ENCODE measurements around the gene SRSF6. TPM values are rescaled to one million over a fixed set of nuclear protein-coding genes. Genes with fewer than 3 reads are reported as not detected.
"Not testable (repeated sequence)": the region's sequence is repeated elsewhere in the genome, so short reads cannot be mapped to it uniquely, and the experiment has no call there.

Gene SRSF6
- total RNA-seq: 100 to 1,000 TPM; 166 to 172 TPM

- Mint-ChIP-seq H3K27me3 (peaks cover 10% of the 10 kb centered on the region), H3K4me3 (peak within 1 kb of the TSS; percentile 78), H3K27ac (peak within 1 kb of the TSS; percentile 96), H3K9me3 (no peaks in the 10 kb centered on the region), H3K4me1 (peaks cover 39% of the 10 kb centered on the region), H3K36me3 (ENCODE audit: low read depth) (peaks cover 34% of the 10 kb centered on the region)
- POLR2A ChIA-PET: interaction anchor here (0.5 to 1.1 kb wide), 6 partner anchors 8 to 1060 kb away, joined by 3 to 7 read pairs (median 4); no protein-coding TSS in a partner anchor
- DNase-seq: peak; percentile 92
- CTCF ChIA-PET: interaction anchor here (0.6 to 1.4 kb wide), 3 partner anchors 9 to 733 kb away, joined by 3 to 5 read pairs (median 3); no protein-coding TSS in a partner anchor
Observed at GRCh38 chr20:43457640-43458421, at the start of gene SRSF6. TSS of gene SRSF6 (plus strand) at chr20:43457896. CDS start at chr20:43458034, 138 bp downstream.

GRCh38 chr20:43408848-43409576, 48.7 kb upstream of the SRSF6 start:
- no peaks in the 10 kb centered on the region for H3K36me3 Mint-ChIP-seq (ENCODE audit: low read depth)
- ChIA-PET POLR2A (no interaction called here), CTCF (interaction anchor here (0.6 to 1.0 kb wide), 2 partner anchors 1662 to 1801 kb away, joined by 3 read pairs; no protein-coding TSS in a partner anchor)
- peaks cover 26% of the 10 kb centered on the region for H3K27me3 Mint-ChIP-seq
- peaks cover 2% of the 10 kb centered on the region for H3K9me3 Mint-ChIP-seq
- H3K27ac Mint-ChIP-seq: no peak overlapping the region
- DNase-seq: peak; percentile 12
- no peak overlapping the region for H3K4me3 Mint-ChIP-seq
- H3K4me1 Mint-ChIP-seq: no peaks in the 10 kb centered on the region

GRCh38 chr20:43409577-43409913, 48.2 kb upstream of the SRSF6 start:
- CTCF ChIA-PET: interaction anchor here (0.6 to 1.0 kb wide), 2 partner anchors 1662 to 1801 kb away, joined by 3 read pairs; no protein-coding TSS in a partner anchor
- Mint-ChIP-seq H3K4me1 (no peaks in the 10 kb centered on the region), H3K4me3 (no peak overlapping the region), H3K36me3 (ENCODE audit: low read depth) (no peaks in the 10 kb centered on the region), H3K27ac (no peak overlapping the region), H3K27me3 (peaks cover 26% of the 10 kb centered on the region), H3K9me3 (peaks cover 2% of the 10 kb centered on the region)
- POLR2A ChIA-PET: no interaction called here
- DNase-seq: no peak

- peaks cover 5% of the 10 kb centered on the region for H3K27me3 Mint-ChIP-seq
- CTCF ChIA-PET: no interaction called here
Observed at GRCh38 chr20:43415661-43416430, 41.9 kb upstream of the SRSF6 start.

GRCh38 chr20:43416591-43417228, 41.0 kb upstream of the SRSF6 start:
- CTCF ChIA-PET: no interaction called here
- H3K36me3 Mint-ChIP-seq (ENCODE audit: low read depth): no peaks in the 10 kb centered on the region

More at GRCh38 chr20:43415661-43416430, 41.9 kb upstream of the SRSF6 start:
- POLR2A ChIA-PET: no interaction called here
- Mint-ChIP-seq H3K4me1 (no peaks in the 10 kb centered on the region), H3K4me3 (no peak overlapping the region), H3K9me3 (peaks cover 16% of the 10 kb centered on the region), H3K27ac (no peak overlapping the region), H3K36me3 (ENCODE audit: low read depth) (no peaks in the 10 kb centered on the region)
- DNase-seq: no peak

GRCh38 chr20:43420192-43420591, 37.5 kb upstream of the SRSF6 start:
- CTCF ChIA-PET: no interaction called here
- H3K4me1 Mint-ChIP-seq: no peaks in the 10 kb centered on the region
- no peak overlapping the region for H3K27ac Mint-ChIP-seq
- DNase-seq: no peak
- H3K36me3 Mint-ChIP-seq (ENCODE audit: low read depth): no peaks in the 10 kb centered on the region
- H3K9me3 Mint-ChIP-seq: peaks cover 19% of the 10 kb centered on the region
- peaks cover 5% of the 10 kb centered on the region for H3K27me3 Mint-ChIP-seq
- no peak overlapping the region for H3K4me3 Mint-ChIP-seq
- POLR2A ChIA-PET: no interaction called here

More at GRCh38 chr20:43416591-43417228, 41.0 kb upstream of the SRSF6 start:
- Mint-ChIP-seq H3K9me3 (peaks cover 19% of the 10 kb centered on the region), H3K27ac (no peak overlapping the region), H3K27me3 (peaks cover 4% of the 10 kb centered on the region), H3K4me1 (no peaks in the 10 kb centered on the region), H3K4me3 (no peak overlapping the region)
- no peak for DNase-seq
- POLR2A ChIA-PET: no interaction called here

GRCh38 chr20:43420913-43421312, 36.8 kb upstream of the SRSF6 start:
- H3K27me3 Mint-ChIP-seq; H3K27ac Mint-ChIP-seq; CTCF ChIA-PET; DNase-seq; POLR2A ChIA-PET; H3K4me1 Mint-ChIP-seq; H3K36me3 Mint-ChIP-seq (ENCODE audit: low read depth); H3K4me3 Mint-ChIP-seq: not testable (repeated sequence)
- peaks cover 19% of the 10 kb centered on the region for H3K9me3 Mint-ChIP-seq

GRCh38 chr20:43426172-43426571, 31.5 kb upstream of the SRSF6 start:
- peaks cover 5% of the 10 kb centered on the region for H3K27me3 Mint-ChIP-seq
- CTCF ChIA-PET: no interaction called here
- no peaks in the 10 kb centered on the region for H3K36me3 Mint-ChIP-seq (ENCODE audit: low read depth)

GRCh38 chr20:43430265-43431133, 27.2 kb upstream of the SRSF6 start:
- Mint-ChIP-seq H3K4me1 (no peaks in the 10 kb centered on the region), H3K4me3 (no peak overlapping the region), H3K27me3 (peaks cover 2% of the 10 kb centered on the region), H3K36me3 (ENCODE audit: low read depth) (no peaks in the 10 kb centered on the region), H3K9me3 (no peaks in the 10 kb centered on the region), H3K27ac (no peak overlapping the region)
- ChIA-PET POLR2A (no interaction called here), CTCF (interaction anchor here (0.6 kb wide), 1 partner anchor 295 kb away, joined by 3 read pairs; no protein-coding TSS in a partner anchor)
- no peak for DNase-seq

More at GRCh38 chr20:43426172-43426571, 31.5 kb upstream of the SRSF6 start:
- H3K4me1 Mint-ChIP-seq: no peaks in the 10 kb centered on the region
- H3K4me3 Mint-ChIP-seq: no peak overlapping the region
- no peaks in the 10 kb centered on the region for H3K9me3 Mint-ChIP-seq
- no peak for DNase-seq
- H3K27ac Mint-ChIP-seq: no peak overlapping the region
- POLR2A ChIA-PET: no interaction called here

- Mint-ChIP-seq H3K36me3 (ENCODE audit: low read depth) (no peaks in the 10 kb centered on the region), H3K4me1 (no peaks in the 10 kb centered on the region), H3K9me3 (no peaks in the 10 kb centered on the region), H3K27ac (no peak overlapping the region), H3K27me3 (peaks cover 2% of the 10 kb centered on the region), H3K4me3 (no peak overlapping the region)
- CTCF ChIA-PET: no interaction called here
- POLR2A ChIA-PET: no interaction called here
- no peak for DNase-seq
Observed at GRCh38 chr20:43431134-43431519, 26.6 kb upstream of the SRSF6 start.

GRCh38 chr20:43432498-43432897, 25.2 kb upstream of the SRSF6 start:
- no peak overlapping the region for H3K4me3 Mint-ChIP-seq
- H3K4me1 Mint-ChIP-seq: no peaks in the 10 kb centered on the region
- DNase-seq: no peak
- H3K9me3 Mint-ChIP-seq: no peaks in the 10 kb centered on the region
- no peak overlapping the region for H3K27ac Mint-ChIP-seq
- no peaks in the 10 kb centered on the region for H3K36me3 Mint-ChIP-seq (ENCODE audit: low read depth)
- POLR2A ChIA-PET: no interaction called here
- CTCF ChIA-PET: no interaction called here
- H3K27me3 Mint-ChIP-seq: peaks cover 2% of the 10 kb centered on the region
